DND-41 (cell line): ENCODE measurements around the gene WDR83.

Source experiments
- ATAC-seq: fragments of 200-7000 bp; cut with Tn5 transposase; 3 replicates; pipeline ENCODE4 v1.9.1; 2021; ENCODE audit warnings: low read depth; ENCODE audit not compliant: insufficient read depth
- DNase-seq: peaks from one replicate; pipeline ENCODE4 v3.0.0-alpha.2; 2020
- H2AFZ ChIP-seq: 2 replicates; pipeline ENCODE4 v1.6.0; 2012; ENCODE audit warnings: low read depth, low read length
- H3K27ac ChIP-seq: 2 replicates; pipeline ENCODE4 v1.5.1; 2012; ENCODE audit warnings: low read length, inconsistent platforms
- H3K27me3 ChIP-seq: fragments of 200-600 bp; sonication (generic); 2 replicates; pipeline ENCODE4 v1.6.0; 2012; ENCODE audit warnings: low read length, mild to moderate bottlenecking, inconsistent platforms; ENCODE audit not compliant: insufficient read depth, poor library complexity
- H3K36me3 ChIP-seq: 2 replicates; pipeline ENCODE4 v1.5.1; 2012; ENCODE audit warnings: low read length, inconsistent platforms; ENCODE audit not compliant: insufficient read depth
- H3K4me1 ChIP-seq: 2 replicates; pipeline ENCODE4 v1.5.1; 2012; ENCODE audit warnings: mild to moderate bottlenecking, low read length; ENCODE audit not compliant: insufficient read depth
- H3K4me2 ChIP-seq: 2 replicates; pipeline ENCODE4 v1.6.0; 2012; ENCODE audit warnings: mild to moderate bottlenecking, moderate library complexity, low read length, inconsistent platforms; ENCODE audit not compliant: insufficient read depth
- H3K4me3 ChIP-seq, 2 experiments: fragments of 200-600 bp in 1 of 2; shearing (Covaris generic) in 1 of 2; 2 replicates each; pipeline ENCODE4 v1.5.1; 2012 to 2016; ENCODE audit warnings: inconsistent platforms in 2 of 2, low read length in 2 of 2, mild to moderate bottlenecking in 2 of 2, low read depth in 1 of 2, moderate library complexity in 1 of 2
- H3K79me2 ChIP-seq: 2 replicates; pipeline ENCODE4 v1.6.0; 2012; ENCODE audit warnings: low read length, inconsistent platforms; ENCODE audit not compliant: insufficient read depth
- H3K9ac ChIP-seq: 2 replicates; pipeline ENCODE4 v1.6.0; 2012; ENCODE audit warnings: low read depth, mild to moderate bottlenecking, inconsistent platforms, low read length, moderate library complexity
- H3K9me3 ChIP-seq: 2 replicates; pipeline ENCODE4 v1.5.1; 2012; ENCODE audit warnings: low read length, moderate library complexity, mild to moderate bottlenecking, inconsistent platforms; ENCODE audit not compliant: insufficient read depth, severe bottlenecking
- H4K20me1 ChIP-seq: 2 replicates; pipeline ENCODE4 v1.6.0; 2012; ENCODE audit warnings: low read length; ENCODE audit not compliant: insufficient read depth
- CTCF ChIP-seq: IDR thresholded peaks from 2 replicates; pipeline ENCODE4 v1.5.1; 2012; ENCODE audit warnings: borderline replicate concordance, low read length, moderate library complexity, mild to moderate bottlenecking; ENCODE audit not compliant: poor library complexity, severe bottlenecking; ENCODE audit errors: extremely low read depth
- EZH2 ChIP-seq: IDR thresholded peaks from 3 replicates; pipeline ENCODE4 v1.6.1; 2012; ENCODE audit warnings: borderline replicate concordance, low read depth, mild to moderate bottlenecking, moderate library complexity, low read length, inconsistent platforms; ENCODE audit not compliant: severe bottlenecking

The WDR83 gene

GRCh38 chr19:12667731-12668302 is 1.2 kb downstream of the WDR83 start:
- Histone ChIP-seq H3K9ac (peak overlapping the region; percentile 74), H3K27ac (no peak overlapping the region), H3K4me1 (peaks cover 50% of the 10 kb centered on the region), H3K36me3 (peaks cover 55% of the 10 kb centered on the region), H3K4me2 (peak overlapping the region; percentile 77), H4K20me1 (peaks cover 12% of the 10 kb centered on the region; the same call in 1 of the 2 replicates), H3K27me3 (no peaks in the 10 kb centered on the region), H3K4me3 (peak overlapping the region in 1 of 2 experiments; percentile 84; a peak in 2 of 4 replicates), H3K9me3 (no peaks in the 10 kb centered on the region), H2AFZ (no peak overlapping the region), H3K79me2 (peaks cover 62% of the 10 kb centered on the region)
- no peak for DNase-seq
- no peak for ATAC-seq
- TF ChIP-seq EZH2 (no peak), CTCF (no peak)

- no peak for ATAC-seq
These were observed 1.7 kb downstream of the WDR83 start for GRCh38 chr19:12668346-12668745.

GRCh38 chr19:12668932-12669269 is 2.3 kb downstream of the WDR83 start:
- peaks cover 66% of the 10 kb centered on the region for H3K79me2 ChIP-seq
- peaks cover 54% of the 10 kb centered on the region for H3K36me3 ChIP-seq
- H3K9ac ChIP-seq = peak overlapping the region; percentile 74
- H3K4me1 ChIP-seq = peaks cover 50% of the 10 kb centered on the region
- peak overlapping the region; percentile 94 for H3K27ac ChIP-seq
- H3K4me3 ChIP-seq = peak overlapping the region; percentile 67 to 84; a peak in 3 of 4 replicates
- ATAC-seq = no peak
- no peaks in the 10 kb centered on the region for H3K9me3 ChIP-seq
- DNase-seq = peak; percentile 57
- no peaks in the 10 kb centered on the region for H3K27me3 ChIP-seq
- H3K4me2 ChIP-seq = peak overlapping the region; percentile 77
- H4K20me1 ChIP-seq = peaks cover 14% of the 10 kb centered on the region
- TF ChIP-seq EZH2 (no peak), CTCF (no peak)
- H2AFZ ChIP-seq = peak overlapping the region; percentile 87

More at GRCh38 chr19:12668346-12668745, 1.7 kb downstream of the WDR83 start:
- H3K79me2 ChIP-seq = peaks cover 65% of the 10 kb centered on the region
- no peak for DNase-seq
- peaks cover 55% of the 10 kb centered on the region for H3K36me3 ChIP-seq
- no peaks in the 10 kb centered on the region for H3K27me3 ChIP-seq
- H2AFZ ChIP-seq = no peak overlapping the region
- peaks cover 13% of the 10 kb centered on the region; the same call in 1 of the 2 replicates for H4K20me1 ChIP-seq
- H3K4me1 ChIP-seq = peaks cover 50% of the 10 kb centered on the region
- H3K9ac ChIP-seq = peak overlapping the region; percentile 74
- H3K4me2 ChIP-seq = peak overlapping the region; percentile 77
- H3K9me3 ChIP-seq = no peaks in the 10 kb centered on the region
- TF ChIP-seq EZH2 = no peak
- no peak for TF ChIP-seq CTCF
- H3K27ac ChIP-seq = peak overlapping the region; percentile 94
- H3K4me3 ChIP-seq = peak overlapping the region; percentile 67 to 84; a peak in 3 of 4 replicates
